ENCODE results near the gene TMEM37. TPM values are rescaled to one million over a fixed set of nuclear protein-coding genes. Genes with fewer than 3 reads are reported as not detected.

Gene TMEM37
- total RNA-seq, 2 donors from 2014 or later = 24.3 to 52.1 TPM

GRCh38 chr2:119421304-119421703 lies 10.3 kb upstream of the TMEM37 start:
- no peaks in the 10 kb centered on the region for H3K36me3 ChIP-seq
- intact Hi-C loops (cut with DNase I) = loop anchor here (5.0 kb wide), 1 partner anchor 56 kb away; no protein-coding TSS in a partner anchor
- no peak overlapping the region for H3K4me3 ChIP-seq
- H3K9me3 ChIP-seq = no peaks in the 10 kb centered on the region
- DNase-seq = no peak
- TF ChIP-seq CTCF (IDR thresholded peaks at IDR 0.05) = no peak
- H3K27me3 ChIP-seq = no peaks in the 10 kb centered on the region
- no peak overlapping the region for H3K27ac ChIP-seq
- H3K4me1 ChIP-seq = no peaks in the 10 kb centered on the region
- H3K9ac ChIP-seq (ENCODE audit: low read depth in 2 of 2, low read length in 2 of 2) = no peak overlapping the region

- Histone ChIP-seq H3K4me1 (no peaks in the 10 kb centered on the region), H3K36me3 (no peaks in the 10 kb centered on the region), H3K27me3 (no peaks in the 10 kb centered on the region), H3K9me3 (no peaks in the 10 kb centered on the region), H3K4me3 (no peak overlapping the region), H3K27ac (no peak overlapping the region), H3K9ac (ENCODE audit: low read depth in 2 of 2, low read length in 2 of 2) (no peak overlapping the region)
- DNase-seq = no peak
- intact Hi-C loops (cut with DNase I) = loop anchor here (5.0 kb wide), 1 partner anchor 56 kb away; no protein-coding TSS in a partner anchor
- TF ChIP-seq CTCF (IDR thresholded peaks at IDR 0.05) = no peak
Measured at GRCh38 chr2:119421741-119422140, 9.9 kb upstream of the TMEM37 start.

- intact Hi-C loops (cut with DNase I) = loop anchor here (5.0 kb wide), 1 partner anchor 55 kb away; no protein-coding TSS in a partner anchor
- no peaks in the 10 kb centered on the region for H3K4me1 ChIP-seq
Measured at GRCh38 chr2:119422360-119423107, 9.1 kb upstream of the TMEM37 start.

DNA sequence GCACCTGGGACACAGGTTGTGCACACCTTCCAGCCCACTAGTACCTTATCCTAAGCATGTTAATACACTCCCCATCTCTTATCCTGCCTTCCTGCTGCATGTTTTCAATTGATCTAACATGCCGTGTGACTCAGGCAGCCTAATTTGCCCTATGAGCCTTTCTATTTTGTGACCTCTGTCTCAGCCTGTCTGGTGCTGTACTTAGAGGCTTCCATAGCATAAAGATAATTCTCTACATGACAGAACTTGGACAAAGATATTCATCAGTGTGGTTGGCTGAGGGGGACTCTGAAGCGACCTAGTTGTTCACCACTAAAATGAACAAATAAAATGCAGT lies 8.6 kb upstream of the TMEM37 start:
- no peak for TF ChIP-seq CTCF (IDR thresholded peaks at IDR 0.05)
- no peak overlapping the region for H3K27ac ChIP-seq
- no peaks in the 10 kb centered on the region for H3K36me3 ChIP-seq
- H3K4me3 ChIP-seq = no peak overlapping the region
- intact Hi-C loops (cut with DNase I) = loop anchor here (5.0 kb wide), 1 partner anchor 54 kb away; no protein-coding TSS in a partner anchor
- H3K4me1 ChIP-seq = no peaks in the 10 kb centered on the region
- no peaks in the 10 kb centered on the region for H3K9me3 ChIP-seq
- DNase-seq = no peak
- no peak overlapping the region for H3K9ac ChIP-seq (ENCODE audit: low read depth in 2 of 2, low read length in 2 of 2)
- no peaks in the 10 kb centered on the region for H3K27me3 ChIP-seq

More at GRCh38 chr2:119422360-119423107, 9.1 kb upstream of the TMEM37 start:
- no peaks in the 10 kb centered on the region for H3K27me3 ChIP-seq
- no peak overlapping the region for H3K4me3 ChIP-seq
- no peak overlapping the region for H3K9ac ChIP-seq (ENCODE audit: low read depth in 2 of 2, low read length in 2 of 2)
- H3K36me3 ChIP-seq = no peaks in the 10 kb centered on the region
- DNase-seq = no peak
- TF ChIP-seq CTCF (IDR thresholded peaks at IDR 0.05) = no peak
- no peak overlapping the region for H3K27ac ChIP-seq
- H3K9me3 ChIP-seq = no peaks in the 10 kb centered on the region

DNA sequence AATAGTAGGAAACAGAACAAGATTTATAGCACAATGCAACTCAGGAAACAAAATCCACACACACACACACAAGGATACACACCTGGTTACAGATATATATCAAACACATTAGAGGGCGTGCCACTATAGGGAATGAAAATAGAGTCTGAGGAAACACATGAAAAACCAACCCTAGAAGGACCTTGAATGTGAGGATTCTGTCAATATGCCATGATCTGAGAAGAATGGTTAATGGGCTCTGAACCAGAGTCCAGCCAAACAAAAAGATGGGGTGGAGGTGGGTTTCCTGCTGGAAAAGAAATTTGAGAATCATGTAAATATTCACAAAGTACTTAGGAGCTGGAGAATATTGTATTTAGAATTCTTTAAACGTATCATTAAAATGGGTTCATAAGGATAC lies 7.8 kb upstream of the TMEM37 start:
- no peak for DNase-seq
- Histone ChIP-seq H3K9ac (ENCODE audit: low read depth in 2 of 2, low read length in 2 of 2) (no peak overlapping the region), H3K4me3 (no peak overlapping the region), H3K9me3 (no peaks in the 10 kb centered on the region), H3K27ac (no peak overlapping the region), H3K4me1 (no peaks in the 10 kb centered on the region), H3K27me3 (no peaks in the 10 kb centered on the region), H3K36me3 (no peaks in the 10 kb centered on the region)
- no peak for TF ChIP-seq CTCF (IDR thresholded peaks at IDR 0.05)
- intact Hi-C loops (cut with DNase I) = loop anchor here (5.0 kb wide), 1 partner anchor 53 kb away; no protein-coding TSS in a partner anchor
